LoVo (cell line): ENCODE data around the gene BRMS1L.
"Not testable (repeated sequence)": the region's sequence is repeated elsewhere in the genome, so short reads cannot be mapped to it uniquely, and the experiment has no call there.

Experiments used
- DNase-seq: peaks from one replicate; pipeline ENCODE4 v3.0.0-alpha.2; 2016; ENCODE audit warnings: low spot score

Gene BRMS1L

GRCh38 chr14:35826218-35826951, at the start of gene BRMS1L:
Gene BRMS1L (plus strand): TSS chr14:35826338. CDS start chr14:35826517, 179 bp downstream.
- peak; percentile 98 for DNase-seq

GRCh38 chr14:35776823-35777222, 49.3 kb upstream of the BRMS1L start:
- no peak for DNase-seq

- DNase-seq: not testable (repeated sequence)
These were observed 48.6 kb upstream of the BRMS1L start for GRCh38 chr14:35777550-35777949.

GRCh38 chr14:35779368-35779767, 46.8 kb upstream of the BRMS1L start:
- no peak for DNase-seq

GRCh38 chr14:35783699-35784098, 42.4 kb upstream of the BRMS1L start:
- DNase-seq: no peak

- DNase-seq: no peak
These were observed 39.3 kb upstream of the BRMS1L start for GRCh38 chr14:35786856-35787255.

GRCh38 chr14:35789651-35790050, 36.5 kb upstream of the BRMS1L start:
- DNase-seq: no peak

GRCh38 chr14:35797796-35798195, 28.3 kb upstream of the BRMS1L start:
- no peak for DNase-seq

- no peak for DNase-seq
These were observed 19.9 kb upstream of the BRMS1L start for GRCh38 chr14:35806006-35806907.

GRCh38 chr14:35807131-35807961, 18.8 kb upstream of the BRMS1L start:
- DNase-seq: no peak

GRCh38 chr14:35808076-35808637, 18.0 kb upstream of the BRMS1L start:
- DNase-seq: peak; percentile 47

- peak; percentile 95 for DNase-seq
These were observed 17.2 kb upstream of the BRMS1L start, which contains the start of gene RALGAPA1 for GRCh38 chr14:35808638-35809563. Gene RALGAPA1 (minus strand): TSS chr14:35809295. CDS start chr14:35808835, 460 bp downstream.

- no peak for DNase-seq
These were observed 16.5 kb upstream of the BRMS1L start for GRCh38 chr14:35809597-35809996.

- no peak for DNase-seq
These were observed 15.2 kb upstream of the BRMS1L start for GRCh38 chr14:35810963-35811362.

GRCh38 chr14:35814371-35815005, 11.7 kb upstream of the BRMS1L start:
- peak; percentile 51 for DNase-seq

GRCh38 chr14:35818346-35819115, 7.6 kb upstream of the BRMS1L start:
- peak; percentile 47 for DNase-seq

GRCh38 chr14:35819591-35820540, 6.3 kb upstream of the BRMS1L start:
- DNase-seq: no peak
